GM12891 (cell line): Measurements from ENCODE around the gene GLIPR1L1.

Experiments used
- DNase-seq: peaks from one replicate; pipeline ENCODE4 v3.0.0; 2011; ENCODE audit warnings: low spot score; ENCODE audit not compliant: insufficient read length
- FAIRE-seq: peaks from 2 replicates; lab custom pipeline; 2011; peaks lifted over from hg19 to GRCh38; lab: Jason Lieb, UNC
- PAX5 ChIP-seq: IDR thresholded peaks from 2 replicates; pipeline ENCODE4 v1.6.1; 2011; ENCODE audit warnings: low read length, moderate library complexity, mild to moderate bottlenecking; ENCODE audit not compliant: insufficient read depth, severe bottlenecking
- POLR2A ChIP-seq: IDR thresholded peaks from 2 replicates; pipeline ENCODE4 v1.6.1; 2011; ENCODE audit warnings: low read depth, low read length, control low read depth
- POLR2AphosphoS5 ChIP-seq: IDR thresholded peaks from 2 replicates; pipeline ENCODE4 v1.6.1; 2011; ENCODE audit warnings: low read depth, low read length, control low read depth
- POU2F2 ChIP-seq: IDR thresholded peaks from 2 replicates; pipeline ENCODE4 v1.6.1; 2011; ENCODE audit warnings: low read depth, mild to moderate bottlenecking, control low read depth, low read length, moderate library complexity
- SPI1 ChIP-seq: IDR thresholded peaks from 2 replicates; pipeline ENCODE4 v1.6.1; 2011; ENCODE audit warnings: low read depth, low read length, control low read depth
- TAF1 ChIP-seq: IDR thresholded peaks from 2 replicates; pipeline ENCODE4 v1.6.1; 2011; ENCODE audit warnings: low read depth, low read length, control low read depth

Gene GLIPR1L1

DNA sequence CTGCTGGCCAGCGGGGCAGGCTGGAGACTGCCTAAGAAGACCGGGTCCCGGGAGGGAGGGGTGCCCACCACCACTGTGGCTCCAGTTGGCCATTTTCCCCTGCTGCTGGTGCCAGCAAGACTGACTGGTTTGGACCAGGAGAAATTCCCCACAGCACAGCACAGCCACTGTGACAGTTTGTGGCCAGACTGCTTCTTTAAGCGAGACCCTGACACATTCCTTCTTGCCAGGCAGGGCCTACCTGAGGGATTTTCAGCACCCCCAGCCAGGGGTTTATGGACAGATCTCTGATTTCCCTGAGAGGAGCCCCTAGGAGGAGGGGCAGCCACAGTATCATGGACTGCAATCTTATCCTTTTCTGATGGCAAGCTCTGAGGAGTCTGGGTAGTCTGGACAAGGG is 15.5 kb downstream of the GLIPR1L1 start:
- TF ChIP-seq POLR2A (no peak), POU2F2 (no peak), TAF1 (no peak), POLR2AphosphoS5 (no peak), PAX5 (no peak), SPI1 (no peak)
- DNase-seq = no peak
- no peak for FAIRE-seq

DNA sequence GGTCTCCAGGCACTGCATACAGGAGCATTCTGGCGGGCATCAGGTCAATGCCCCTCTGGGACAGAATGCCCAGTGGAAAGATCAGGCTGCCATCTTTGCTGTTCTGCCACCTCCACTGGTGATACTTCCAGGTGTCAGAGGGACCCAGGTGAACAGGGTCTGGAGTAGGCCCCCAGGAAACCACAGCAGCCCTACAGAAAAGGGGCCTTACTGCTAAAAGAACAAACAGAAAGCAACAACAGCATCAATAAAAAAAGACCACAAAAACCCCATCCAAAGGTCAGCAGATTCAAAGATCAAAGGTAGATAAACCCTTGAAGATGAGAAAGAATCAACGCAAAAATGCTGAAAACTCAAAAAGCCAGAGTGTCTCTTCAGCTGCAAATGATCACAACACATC is 15.9 kb downstream of the GLIPR1L1 start:
- FAIRE-seq (no peak), DNase-seq (no peak)
- no peak for TF ChIP-seq POLR2AphosphoS5
- TF ChIP-seq SPI1 = no peak
- no peak for TF ChIP-seq TAF1
- no peak for TF ChIP-seq POU2F2
- TF ChIP-seq PAX5 = no peak
- no peak for TF ChIP-seq POLR2A

DNA sequence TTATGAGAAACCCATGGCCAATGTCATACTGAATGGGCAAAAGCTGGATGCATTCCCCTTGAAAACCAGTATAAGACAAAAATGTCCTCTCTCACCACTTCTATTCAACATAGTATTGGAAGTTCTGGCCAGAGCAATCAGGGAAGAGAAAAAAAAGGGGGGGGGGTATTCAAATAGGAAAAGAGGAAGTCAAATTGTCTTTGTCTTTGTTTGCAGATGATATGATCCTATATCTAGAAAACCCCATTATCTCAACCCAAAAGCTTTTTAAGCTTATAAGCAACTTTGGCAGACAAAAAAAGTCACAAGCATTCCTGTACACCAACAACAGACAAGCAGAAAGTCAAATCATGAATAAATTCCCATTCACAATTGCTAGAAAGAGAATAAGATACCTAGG is 19.5 kb downstream of the GLIPR1L1 start:
- FAIRE-seq (no peak), DNase-seq (no peak)
- TF ChIP-seq PAX5 (no peak), SPI1 (no peak), POLR2A (no peak), POLR2AphosphoS5 (no peak), POU2F2 (no peak), TAF1 (no peak)

DNA sequence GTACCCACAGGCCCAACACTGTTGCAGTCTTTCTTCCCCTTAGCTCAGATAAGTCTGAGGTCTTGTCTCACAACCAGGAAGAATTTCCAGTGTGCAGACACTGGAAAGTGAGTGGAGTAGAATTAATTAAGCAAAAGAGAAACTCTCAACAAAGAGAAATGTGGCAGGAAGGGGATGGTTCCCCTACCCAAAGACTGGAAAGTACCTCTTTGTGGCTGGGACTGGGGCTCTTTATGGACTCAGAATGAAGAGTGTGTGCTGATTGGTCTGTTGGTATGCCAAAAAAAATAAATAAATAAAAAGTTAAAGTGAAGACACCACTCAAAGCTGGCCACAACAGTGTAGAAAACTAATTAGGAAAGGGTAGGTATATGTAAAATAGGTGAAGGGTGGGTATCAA is 26.4 kb downstream of the GLIPR1L1 start:
- DNase-seq (no peak), FAIRE-seq (no peak)
- TF ChIP-seq POLR2AphosphoS5 = no peak
- TF ChIP-seq POU2F2 = no peak
- no peak for TF ChIP-seq SPI1
- TF ChIP-seq POLR2A = no peak
- no peak for TF ChIP-seq PAX5
- TF ChIP-seq TAF1 = no peak

DNA sequence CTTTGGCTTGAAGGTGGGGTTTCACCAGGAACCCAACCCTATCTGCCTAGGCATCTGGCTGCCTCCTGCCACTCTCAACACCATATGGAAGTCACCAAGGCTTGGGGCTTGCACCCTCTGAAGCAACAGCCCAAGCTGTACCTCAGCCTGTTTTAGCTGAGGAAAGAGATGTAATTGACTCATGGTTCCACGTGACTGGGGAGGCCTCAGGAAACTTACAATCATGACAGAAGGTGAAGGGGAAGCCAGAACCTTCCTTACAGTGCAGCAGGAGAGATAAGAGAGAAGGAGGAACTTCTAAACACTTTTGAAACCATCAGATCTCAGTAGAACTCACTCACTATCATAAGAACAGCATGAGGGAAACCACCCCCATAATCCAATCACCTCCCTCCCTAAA is 26.9 kb downstream of the GLIPR1L1 start:
- no peak for DNase-seq
- no peak for TF ChIP-seq TAF1
- TF ChIP-seq PAX5 = no peak
- FAIRE-seq = no peak

DNA sequence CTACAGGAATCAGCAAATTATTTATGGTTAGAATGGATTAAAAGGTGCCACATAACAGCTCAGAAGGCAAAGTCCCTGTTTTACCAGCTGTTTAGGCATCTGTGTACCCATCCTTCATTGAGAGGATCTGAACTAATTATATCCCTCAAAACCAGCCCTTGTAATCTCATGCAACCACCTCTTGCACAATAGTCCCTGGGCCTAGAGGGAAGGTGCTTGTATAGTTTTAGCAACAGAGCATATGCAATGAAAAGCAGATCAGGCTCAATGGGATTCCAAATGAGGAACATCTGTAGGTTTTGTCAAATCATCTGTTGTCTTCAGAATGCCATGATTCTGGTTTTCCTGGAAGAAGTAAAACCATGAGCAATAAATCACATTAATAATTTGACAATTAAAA is 30.4 kb downstream of the GLIPR1L1 start:
- DNase-seq = no peak
- no peak for TF ChIP-seq POLR2AphosphoS5
- TF ChIP-seq SPI1 = no peak
- TF ChIP-seq PAX5 = no peak
- no peak for TF ChIP-seq POU2F2
- TF ChIP-seq POLR2A = no peak
- TF ChIP-seq TAF1 = no peak
- FAIRE-seq = no peak

DNA sequence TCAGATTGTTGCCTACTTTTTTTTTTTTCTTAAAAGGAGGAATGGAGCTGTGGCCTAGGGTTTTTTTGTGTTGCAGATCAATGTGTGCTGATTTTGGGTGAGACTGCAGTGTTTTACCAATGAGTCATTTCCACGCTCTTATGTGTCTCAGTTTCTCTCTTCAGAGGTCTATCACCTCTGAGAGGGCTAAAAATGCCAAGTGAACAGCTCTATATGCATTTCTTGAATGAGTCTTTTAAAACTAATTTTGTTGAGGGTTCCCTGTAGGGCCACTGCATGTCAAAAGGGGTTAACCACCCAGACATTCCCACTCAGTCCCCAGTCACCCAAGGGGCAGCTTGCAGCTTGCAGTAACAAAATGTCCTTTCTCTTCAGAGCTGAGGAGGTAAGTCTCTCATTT is 32.2 kb downstream of the GLIPR1L1 start:
- no peak for DNase-seq
- TF ChIP-seq PAX5 (no peak), TAF1 (no peak), POU2F2 (no peak), POLR2AphosphoS5 (no peak), SPI1 (no peak), POLR2A (no peak)
- FAIRE-seq = no peak

DNA sequence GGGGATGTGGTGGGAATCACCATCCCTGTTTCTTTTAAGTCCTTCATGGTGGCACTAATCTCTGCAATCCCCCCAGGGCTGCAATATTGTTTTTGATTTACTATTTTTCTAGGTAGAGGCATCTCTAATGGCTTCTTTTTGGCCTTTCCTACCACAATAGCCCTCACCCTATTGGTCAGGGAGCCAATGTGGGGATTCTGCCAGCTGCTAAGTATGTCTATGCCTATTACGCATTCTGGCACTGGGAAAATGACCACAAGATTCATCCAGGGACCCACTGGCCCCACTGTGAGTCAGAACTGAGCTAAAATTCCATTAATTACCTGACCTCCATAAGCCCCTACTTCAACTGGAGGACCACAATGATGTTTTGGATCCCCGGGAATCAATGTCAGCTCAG is 40.5 kb downstream of the GLIPR1L1 start:
- FAIRE-seq (no peak), DNase-seq (no peak)
- TF ChIP-seq PAX5 (no peak), POU2F2 (no peak), POLR2A (no peak), TAF1 (no peak), POLR2AphosphoS5 (no peak), SPI1 (no peak)

DNA sequence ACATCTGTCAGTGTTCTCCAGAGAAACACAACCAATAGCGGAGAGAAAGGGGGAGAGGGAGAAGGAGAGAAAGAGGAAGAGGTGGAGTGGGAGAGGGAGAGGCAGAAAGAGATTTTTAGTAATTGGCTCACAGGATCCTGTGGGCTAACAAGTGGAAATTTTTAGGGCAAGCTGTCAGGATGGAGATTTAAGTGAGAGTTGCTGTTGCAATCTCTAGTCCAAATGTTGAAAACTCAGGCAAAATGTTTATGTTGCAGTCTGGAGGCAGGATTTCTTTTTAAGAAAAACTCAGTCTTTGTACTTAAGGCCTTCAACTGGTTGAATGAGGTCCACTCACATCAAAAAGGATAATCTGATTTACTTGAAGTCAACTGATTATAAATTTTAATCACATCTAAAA is 43.9 kb downstream of the GLIPR1L1 start:
- DNase-seq = no peak
- TF ChIP-seq POLR2AphosphoS5 (no peak), PAX5 (no peak), TAF1 (no peak), POU2F2 (no peak), POLR2A (no peak), SPI1 (no peak)
- no peak for FAIRE-seq

DNA sequence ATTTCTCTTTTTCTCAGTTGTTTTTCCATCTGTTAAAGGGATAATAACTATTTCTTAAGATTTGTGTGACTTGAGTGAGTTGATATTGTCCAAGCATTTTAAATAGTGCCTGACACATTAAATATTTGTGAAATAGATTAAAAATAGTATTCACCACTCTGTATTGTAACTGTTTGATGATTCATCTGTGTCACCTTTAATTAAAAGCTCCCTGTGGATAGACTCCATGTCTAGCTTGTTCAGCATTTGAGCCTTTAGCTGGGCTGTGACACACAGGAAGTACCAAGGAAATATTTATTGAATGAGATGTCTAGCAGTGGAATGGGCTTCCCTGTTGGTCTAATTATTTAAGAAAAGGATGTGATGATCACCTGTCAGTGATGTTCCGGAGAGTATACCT is 54.6 kb downstream of the GLIPR1L1 start:
- DNase-seq (no peak), FAIRE-seq (no peak)
- TF ChIP-seq PAX5 = no peak
- TF ChIP-seq TAF1 = no peak
- TF ChIP-seq POLR2A = no peak
- TF ChIP-seq SPI1 = no peak
- no peak for TF ChIP-seq POLR2AphosphoS5
- TF ChIP-seq POU2F2 = no peak
